MG63 (cell line): Measurements from ENCODE around the gene ALAS1. TPM values are rescaled to one million over a fixed set of nuclear protein-coding genes. Genes with fewer than 3 reads are reported as not detected.
"Not testable (repeated sequence)": the region's sequence is repeated elsewhere in the genome, so short reads cannot be mapped to it uniquely, and the experiment has no call there.

ENCODE experiments used
- DNase-seq: peaks from one replicate; pipeline ENCODE4 v3.0.0-alpha.2; 2020
- H3K27me3 ChIP-seq: fragments of 250-450 bp; sonication (Bioruptor Pico); 2 replicates; pipeline ENCODE4 v1.5.1; 2020; ENCODE audit warnings: mild to moderate bottlenecking, moderate library complexity
- H3K36me3 ChIP-seq: fragments of 250-450 bp; sonication (Bioruptor Pico); 2 replicates; pipeline ENCODE4 v1.5.1; 2020; ENCODE audit warnings: mild to moderate bottlenecking, moderate library complexity
- H3K4me3 ChIP-seq: fragments of 250-450 bp; sonication (Bioruptor Pico); 2 replicates; pipeline ENCODE4 v1.5.1; 2020; ENCODE audit warnings: mild to moderate bottlenecking, moderate library complexity
- H3K9me3 ChIP-seq: fragments of 250-450 bp; sonication (Bioruptor Pico); 2 replicates; pipeline ENCODE4 v1.5.1; 2020; ENCODE audit warnings: mild to moderate bottlenecking, moderate library complexity
- total RNA-seq: library from RNA; depleted of rRNA; stranded (reverse); fragments of >200 nt; shearing (Covaris generic); gene quantifications from 2 replicates; pipeline ENCODE4 v1.2.3, GENCODE V29; 2014; ENCODE audit warnings: low replicate concordance; rRNA removed

Gene ALAS1
- total RNA-seq = 33.7 and 34.0 TPM in 2 replicates

GRCh38 chr3:52197842-52198625, at the start of gene ALAS1:
Gene ALAS1, plus strand, starts transcription at chr3:52198160. Its CDS starts 1,082 bp downstream, at chr3:52199242.
- Histone ChIP-seq H3K9me3 (no peaks in the 10 kb centered on the region), H3K4me3 (peak within 1 kb of the TSS; percentile 88), H3K27me3 (no peaks in the 10 kb centered on the region), H3K36me3 (peaks cover 14% of the 10 kb centered on the region)
- peak; percentile 80 for DNase-seq

- H3K4me3 ChIP-seq = no peak overlapping the region
- no peaks in the 10 kb centered on the region for H3K27me3 ChIP-seq
- no peaks in the 10 kb centered on the region; the same call in 1 of the 2 replicates for H3K36me3 ChIP-seq
- H3K9me3 ChIP-seq = no peaks in the 10 kb centered on the region
- no peak for DNase-seq
These were observed 48.9 kb upstream of the ALAS1 start for GRCh38 chr3:52149021-52149420.

- no peaks in the 10 kb centered on the region for H3K27me3 ChIP-seq
- H3K4me3 ChIP-seq = no peak overlapping the region
- no peak for DNase-seq
- H3K36me3 ChIP-seq = no peaks in the 10 kb centered on the region; the same call in 1 of the 2 replicates
- no peaks in the 10 kb centered on the region for H3K9me3 ChIP-seq
These were observed 48.2 kb upstream of the ALAS1 start for GRCh38 chr3:52149726-52150125.

GRCh38 chr3:52150357-52150756, 47.6 kb upstream of the ALAS1 start:
- no peaks in the 10 kb centered on the region for H3K9me3 ChIP-seq
- DNase-seq = no peak
- no peaks in the 10 kb centered on the region; the same call in 1 of the 2 replicates for H3K36me3 ChIP-seq
- H3K4me3 ChIP-seq = no peak overlapping the region
- no peaks in the 10 kb centered on the region for H3K27me3 ChIP-seq

- no peaks in the 10 kb centered on the region; the same call in 1 of the 2 replicates for H3K36me3 ChIP-seq
These were observed 47.1 kb upstream of the ALAS1 start for GRCh38 chr3:52150860-52151259.

GRCh38 chr3:52151991-52152390, 46.0 kb upstream of the ALAS1 start:
- not testable (repeated sequence) for H3K36me3 ChIP-seq, DNase-seq, H3K9me3 ChIP-seq, H3K27me3 ChIP-seq, H3K4me3 ChIP-seq

More at GRCh38 chr3:52150860-52151259, 47.1 kb upstream of the ALAS1 start:
- H3K4me3 ChIP-seq = no peak overlapping the region
- H3K27me3 ChIP-seq = no peaks in the 10 kb centered on the region
- no peaks in the 10 kb centered on the region for H3K9me3 ChIP-seq
- DNase-seq = no peak

GRCh38 chr3:52153389-52154096, 44.4 kb upstream of the ALAS1 start:
- DNase-seq = peak; percentile 17
- Histone ChIP-seq H3K9me3 (no peaks in the 10 kb centered on the region), H3K27me3 (no peaks in the 10 kb centered on the region), H3K36me3 (no peaks in the 10 kb centered on the region; the same call in 1 of the 2 replicates), H3K4me3 (peak overlapping the region; percentile 77)

- no peaks in the 10 kb centered on the region; the same call in 1 of the 2 replicates for H3K36me3 ChIP-seq
- peak; percentile 95 for DNase-seq
- no peaks in the 10 kb centered on the region for H3K9me3 ChIP-seq
- H3K27me3 ChIP-seq = no peaks in the 10 kb centered on the region
- peak within 1 kb of the TSS; percentile 77 for H3K4me3 ChIP-seq
These were observed 43.5 kb upstream of the ALAS1 start, which contains the start of gene POC1A for GRCh38 chr3:52154135-52155094. Gene POC1A, minus strand, starts transcription at chr3:52154423. Its CDS starts 51 bp downstream, at chr3:52154372.

GRCh38 chr3:52155912-52156311, 42.0 kb upstream of the ALAS1 start:
- Histone ChIP-seq H3K9me3 (no peaks in the 10 kb centered on the region), H3K27me3 (no peaks in the 10 kb centered on the region), H3K36me3 (no peaks in the 10 kb centered on the region), H3K4me3 (no peak overlapping the region)
- DNase-seq = no peak

GRCh38 chr3:52159503-52159902, 38.5 kb upstream of the ALAS1 start:
- Histone ChIP-seq H3K27me3 (no peaks in the 10 kb centered on the region), H3K4me3 (no peak overlapping the region), H3K9me3 (no peaks in the 10 kb centered on the region), H3K36me3 (no peaks in the 10 kb centered on the region)
- DNase-seq = no peak

GRCh38 chr3:52162250-52162872, 35.6 kb upstream of the ALAS1 start:
- no peak for DNase-seq
- Histone ChIP-seq H3K27me3 (no peaks in the 10 kb centered on the region), H3K9me3 (no peaks in the 10 kb centered on the region)

GRCh38 chr3:52167240-52167639, 30.7 kb upstream of the ALAS1 start:
- no peak for DNase-seq
- Histone ChIP-seq H3K27me3 (no peaks in the 10 kb centered on the region), H3K4me3 (no peak overlapping the region), H3K36me3 (no peaks in the 10 kb centered on the region), H3K9me3 (no peaks in the 10 kb centered on the region)

More at GRCh38 chr3:52162250-52162872, 35.6 kb upstream of the ALAS1 start:
- Histone ChIP-seq H3K4me3 (no peak overlapping the region), H3K36me3 (no peaks in the 10 kb centered on the region)

- H3K36me3 ChIP-seq, H3K9me3 ChIP-seq, H3K27me3 ChIP-seq, DNase-seq, H3K4me3 ChIP-seq: not testable (repeated sequence)
These were observed 27.7 kb upstream of the ALAS1 start for GRCh38 chr3:52170217-52170616.

- no peak overlapping the region for H3K4me3 ChIP-seq
- peak; percentile 46 for DNase-seq
- no peaks in the 10 kb centered on the region for H3K9me3 ChIP-seq
- H3K27me3 ChIP-seq = no peaks in the 10 kb centered on the region
- no peaks in the 10 kb centered on the region for H3K36me3 ChIP-seq
These were observed 26.3 kb upstream of the ALAS1 start for GRCh38 chr3:52171514-52172261.

- Histone ChIP-seq H3K27me3 (no peaks in the 10 kb centered on the region), H3K36me3 (no peaks in the 10 kb centered on the region), H3K9me3 (no peaks in the 10 kb centered on the region), H3K4me3 (no peak overlapping the region)
- no peak for DNase-seq
These were observed 25.6 kb upstream of the ALAS1 start for GRCh38 chr3:52172262-52172757.
